ENCODE results near the gene TLL2.
A peak's percentile ranks its signal among the peaks of the same experiment; 100 is the strongest.

TLL2 gene

DNA sequence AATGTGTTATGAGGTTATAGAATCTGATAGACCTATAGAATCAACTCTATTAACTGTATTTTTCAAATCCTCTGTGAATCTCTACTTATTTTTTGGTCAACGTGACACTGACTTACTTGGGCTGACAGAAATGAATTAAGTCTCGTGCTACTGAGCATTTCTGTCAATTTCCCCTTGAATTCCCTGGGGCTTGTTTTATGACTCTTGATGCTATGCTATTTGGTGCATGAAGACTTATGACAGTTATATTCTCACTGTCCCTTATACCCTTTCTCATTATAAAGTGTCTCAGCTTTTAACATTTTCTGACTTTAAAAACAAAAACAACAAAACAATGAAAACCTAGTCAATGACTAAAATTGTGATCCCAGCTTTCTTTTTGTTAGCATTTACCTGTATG, 86.4 kb downstream of the TLL2 start:
- DNase-seq (ENCODE audit: low spot score): no peak

DNA sequence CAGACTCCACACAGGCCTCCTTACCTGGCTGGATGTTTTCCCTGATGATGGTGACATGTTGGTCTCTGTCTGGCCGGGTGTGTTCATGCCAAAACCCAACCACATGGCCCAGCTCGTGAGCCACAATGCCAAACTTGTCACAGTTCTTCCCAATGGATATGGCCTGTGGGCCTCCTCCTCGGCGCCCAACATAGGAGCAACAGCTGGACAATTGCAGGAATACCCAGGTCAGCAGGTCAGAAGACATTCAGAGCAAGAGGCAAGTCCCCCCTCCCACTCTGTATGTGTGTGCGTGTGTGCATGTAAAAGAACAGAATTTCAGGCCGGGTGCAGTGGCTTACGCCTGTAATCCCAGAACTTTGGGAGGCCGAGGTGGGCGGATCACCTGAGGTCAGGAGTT, 91.2 kb downstream of the TLL2 start:
- no peak for DNase-seq (ENCODE audit: low spot score)

DNA sequence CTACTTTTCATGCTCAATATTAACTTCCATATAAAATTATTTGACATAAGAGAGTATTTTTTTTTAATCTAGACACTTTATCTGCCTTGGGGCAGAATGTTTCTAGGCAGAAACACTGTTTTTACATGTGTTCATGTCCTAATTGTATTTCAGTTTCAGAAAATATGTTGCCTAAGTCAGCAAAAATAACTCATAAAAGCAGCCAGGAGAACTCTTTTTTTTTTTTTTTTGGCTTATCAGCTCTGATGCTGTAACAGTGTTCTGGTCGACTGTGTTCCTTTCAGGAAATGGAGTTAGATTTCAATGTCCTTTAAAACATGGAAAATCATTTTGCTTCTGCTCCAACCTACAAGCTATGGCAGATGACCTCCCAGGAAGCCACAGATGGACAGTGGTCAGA, 91.7 kb downstream of the TLL2 start:
- DNase-seq (ENCODE audit: low spot score): no peak

DNA sequence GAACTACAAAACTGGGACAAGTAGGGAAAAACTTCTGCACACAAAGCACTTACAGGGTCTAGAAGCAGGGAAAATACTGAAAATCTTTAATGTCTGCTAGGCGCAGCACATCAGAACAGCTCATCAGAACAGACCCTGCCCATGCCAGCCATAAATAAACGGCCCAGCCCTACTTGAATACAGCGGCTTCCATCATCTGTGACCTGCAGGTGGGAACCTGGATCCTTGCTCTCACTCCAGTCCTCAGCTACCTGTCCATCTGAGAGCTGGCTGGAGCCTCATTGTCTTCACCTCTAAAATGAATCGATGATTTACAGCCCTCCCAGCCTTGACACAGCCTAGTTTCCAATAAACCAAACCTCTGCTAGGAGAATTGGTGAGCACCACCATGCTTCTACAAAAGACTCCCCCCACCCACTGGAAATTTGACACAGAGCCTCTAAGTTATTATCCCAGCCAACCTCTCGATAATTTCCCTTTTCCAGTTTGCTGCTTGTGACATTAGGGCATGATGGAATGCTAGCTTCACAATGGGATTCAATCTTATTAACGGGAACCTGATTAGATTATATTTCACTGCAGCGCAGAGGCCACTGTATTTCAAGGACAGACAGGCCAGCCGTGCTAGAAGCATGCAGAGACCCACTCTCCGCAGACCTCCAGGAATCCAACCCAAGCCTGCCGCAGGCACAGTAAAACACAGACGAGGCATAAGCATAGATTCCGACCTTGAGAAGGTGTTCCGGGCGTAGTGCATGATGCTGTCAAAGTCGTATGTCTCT, 93.3 kb downstream of the TLL2 start:
- peak; percentile 73 for DNase-seq (ENCODE audit: low spot score)

DNA sequence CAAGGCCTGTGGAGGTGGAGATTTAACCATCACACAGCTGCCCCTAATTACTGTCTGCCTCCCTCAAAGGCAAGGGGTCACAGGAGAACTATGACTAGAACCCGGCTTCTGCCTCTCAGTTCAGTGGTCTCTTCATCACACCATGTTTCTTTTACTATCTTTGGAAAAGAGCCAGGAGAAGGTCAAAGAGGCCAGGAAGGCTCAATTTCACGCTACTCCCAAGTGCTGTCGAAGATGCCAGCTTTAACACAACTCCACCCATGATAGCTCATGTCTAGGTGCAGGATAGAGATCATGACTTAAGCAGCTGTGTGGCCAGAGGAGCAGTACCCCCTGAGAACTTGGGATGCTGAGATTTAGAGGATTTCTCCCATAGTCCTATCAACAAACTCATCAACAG, 94.4 kb downstream of the TLL2 start:
- no peak for DNase-seq (ENCODE audit: low spot score)

DNA sequence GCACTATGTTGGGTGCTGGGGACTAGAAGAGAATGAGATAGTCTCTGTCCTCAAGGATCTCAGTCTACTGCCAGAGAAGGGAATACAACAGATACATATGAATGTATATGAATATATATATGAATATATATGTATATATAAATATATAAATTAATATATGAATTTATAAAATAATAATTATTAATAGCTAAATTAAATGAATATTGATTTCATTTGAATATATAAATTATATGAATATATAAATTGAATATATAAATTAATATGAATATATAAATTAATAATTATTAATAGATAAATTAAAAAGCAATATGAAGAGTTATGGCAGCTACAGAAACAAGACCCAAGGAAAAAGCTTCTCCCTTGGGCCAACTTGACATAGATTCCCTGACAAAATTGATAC, 95.1 kb downstream of the TLL2 start:
- DNase-seq (ENCODE audit: low spot score): no peak

DNA sequence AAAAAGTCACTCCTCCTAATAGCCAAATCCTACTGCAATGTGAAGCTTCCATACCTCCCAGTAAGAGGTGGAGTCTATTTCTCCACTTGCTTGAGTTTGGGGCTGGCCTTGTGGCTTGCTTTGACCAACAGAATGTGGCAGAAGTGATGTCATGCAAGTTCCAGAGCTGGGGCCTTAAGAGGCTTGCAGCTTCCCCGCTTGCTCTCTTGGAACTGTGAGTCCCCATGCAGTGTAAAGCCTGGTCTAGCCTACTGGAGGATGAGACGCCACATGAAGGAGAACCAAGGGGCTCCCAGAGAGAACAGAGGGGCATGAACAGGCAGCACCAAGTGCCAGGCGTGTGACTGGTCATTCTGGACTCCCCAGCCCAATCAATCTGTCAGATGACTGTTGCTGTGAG, 96.3 kb downstream of the TLL2 start:
- DNase-seq (ENCODE audit: low spot score): peak; percentile 18

DNA sequence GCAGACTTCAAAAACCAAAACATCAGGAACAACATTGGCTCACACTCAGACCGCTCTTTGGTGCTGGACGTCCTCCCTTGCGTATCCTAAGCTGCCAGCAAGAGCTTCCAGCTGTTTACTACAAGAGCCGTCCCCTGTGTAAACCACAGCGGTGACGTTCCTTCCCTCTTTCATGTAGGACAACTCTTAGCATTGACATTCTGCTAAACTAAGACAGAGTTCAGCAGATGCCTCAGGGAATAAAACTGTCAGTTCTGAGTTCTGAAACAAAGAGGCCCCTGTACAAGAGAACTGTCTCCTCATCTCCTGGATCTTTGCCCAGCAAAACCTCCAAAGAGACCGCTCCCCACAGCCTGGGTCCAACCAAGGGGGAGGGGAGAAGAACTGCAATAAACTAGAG, 97.1 kb downstream of the TLL2 start:
- no peak for DNase-seq (ENCODE audit: low spot score)

DNA sequence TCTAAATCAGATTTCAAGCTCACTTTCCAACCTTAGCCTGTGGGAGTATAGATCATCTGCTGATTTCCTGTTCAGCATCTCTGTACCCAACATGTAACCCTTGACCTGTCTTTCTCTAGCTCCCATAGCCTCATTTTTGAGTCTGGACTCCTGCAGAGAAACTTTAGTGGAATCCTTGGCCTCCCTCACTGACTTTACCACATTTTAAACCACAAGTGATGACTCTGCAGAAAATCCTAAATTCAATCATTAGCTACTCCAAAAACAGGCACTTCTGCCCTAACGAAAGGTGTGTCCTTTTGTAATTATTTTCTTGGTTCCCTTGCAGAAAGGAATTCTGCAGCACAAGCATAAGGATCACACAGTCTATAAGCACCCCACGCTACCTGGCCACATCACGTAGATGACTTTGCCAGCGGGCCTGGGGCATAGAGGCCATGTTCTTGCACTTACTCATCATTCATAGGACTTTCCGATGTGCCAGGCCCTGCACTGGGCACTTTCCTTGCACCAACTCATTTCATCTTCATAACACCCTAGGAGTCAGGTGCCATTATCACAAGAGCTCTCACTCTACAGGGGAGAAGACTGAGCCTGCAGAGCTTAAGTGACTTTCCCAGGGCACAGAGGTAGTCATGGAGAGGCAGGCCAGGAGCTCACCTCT, 97.7 kb downstream of the TLL2 start:
- DNase-seq (ENCODE audit: low spot score): no peak

DNA sequence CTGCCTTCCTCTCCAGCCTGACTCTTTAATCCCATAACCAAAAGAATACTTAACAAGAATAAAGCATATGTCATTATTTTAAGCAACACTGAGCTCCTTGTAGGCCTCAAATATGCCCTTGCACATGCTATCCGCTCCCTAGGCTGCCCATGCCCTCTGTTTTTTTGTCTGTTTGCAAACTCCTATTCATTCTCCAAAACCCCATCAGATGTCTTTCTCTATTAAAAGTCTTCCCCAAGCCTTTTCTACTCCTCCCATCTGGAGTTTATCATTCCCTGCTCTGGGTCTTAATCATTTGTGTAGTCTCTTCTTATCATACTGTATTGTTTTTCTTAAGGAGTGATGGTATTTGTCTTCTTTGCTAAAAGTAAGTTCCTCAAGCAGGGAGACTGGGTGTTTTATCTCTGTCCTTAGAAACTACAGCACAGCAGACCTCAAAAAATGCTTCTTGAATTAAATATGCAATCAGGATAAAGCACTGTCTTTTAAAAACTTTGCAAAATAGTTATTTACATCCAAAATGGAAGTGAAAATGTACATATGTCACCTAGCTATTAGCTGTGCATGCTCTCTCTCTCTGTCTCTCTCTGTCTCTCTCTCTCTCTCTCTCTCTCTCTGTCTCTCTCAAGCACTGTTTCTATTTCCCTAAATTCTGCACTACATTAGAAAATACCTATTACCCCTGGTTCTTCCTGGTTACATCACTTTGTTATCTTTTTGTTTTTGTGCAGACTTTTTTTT, 98.4 kb downstream of the TLL2 start:
- DNase-seq (ENCODE audit: low spot score): no peak

DNA sequence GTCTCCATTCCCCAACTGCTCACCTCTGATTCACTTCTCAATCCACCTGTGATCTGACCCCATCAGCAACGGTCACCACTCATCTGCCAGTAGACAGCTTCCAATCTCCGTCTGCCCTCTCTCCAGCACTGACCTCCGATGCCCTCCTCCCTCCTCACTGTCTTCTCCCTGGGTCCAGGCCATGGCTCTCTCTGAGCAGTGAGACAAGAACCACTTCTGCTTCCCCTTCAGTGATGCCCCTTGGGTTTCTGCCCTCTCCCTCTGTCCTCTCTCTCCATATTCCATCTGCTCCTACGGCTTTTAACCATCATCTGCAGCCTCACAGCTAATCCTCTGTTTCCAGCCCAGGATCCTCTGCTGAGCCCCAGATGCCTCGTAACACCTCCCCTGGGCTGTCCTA, 99.4 kb downstream of the TLL2 start:
- DNase-seq (ENCODE audit: low spot score): no peak

DNA sequence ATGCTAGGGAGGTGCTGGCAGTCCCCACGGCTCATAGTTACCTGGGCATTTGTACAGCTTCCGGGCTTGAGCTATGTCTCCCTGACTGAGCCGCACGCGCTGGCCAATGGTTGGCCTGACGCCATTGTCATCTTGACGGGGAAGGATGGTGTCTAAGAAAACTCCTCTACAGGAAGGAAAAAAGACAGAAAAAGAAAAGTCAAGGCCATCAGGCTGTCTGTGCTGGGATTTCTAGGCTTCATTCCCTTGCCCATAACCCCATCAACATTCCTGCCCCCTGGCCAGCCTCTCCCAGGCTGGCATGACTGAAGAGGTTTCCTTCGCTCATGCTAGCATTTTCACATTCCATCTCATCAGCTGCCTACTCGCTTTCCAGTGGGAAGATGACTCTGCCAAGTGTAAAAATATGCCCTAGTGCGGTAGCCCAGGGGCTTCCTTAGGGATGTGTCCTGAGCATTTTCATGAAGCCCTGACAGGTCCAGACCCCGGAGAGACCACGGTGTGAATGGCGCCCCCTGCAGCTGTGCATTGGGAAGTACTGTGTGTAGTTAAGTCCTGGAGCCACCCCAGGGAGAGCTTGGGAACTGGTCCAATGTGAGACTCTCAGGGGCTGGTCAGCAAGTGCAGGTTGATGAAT, 100.5 kb downstream of the TLL2 start:
- DNase-seq (ENCODE audit: low spot score): no peak

DNA sequence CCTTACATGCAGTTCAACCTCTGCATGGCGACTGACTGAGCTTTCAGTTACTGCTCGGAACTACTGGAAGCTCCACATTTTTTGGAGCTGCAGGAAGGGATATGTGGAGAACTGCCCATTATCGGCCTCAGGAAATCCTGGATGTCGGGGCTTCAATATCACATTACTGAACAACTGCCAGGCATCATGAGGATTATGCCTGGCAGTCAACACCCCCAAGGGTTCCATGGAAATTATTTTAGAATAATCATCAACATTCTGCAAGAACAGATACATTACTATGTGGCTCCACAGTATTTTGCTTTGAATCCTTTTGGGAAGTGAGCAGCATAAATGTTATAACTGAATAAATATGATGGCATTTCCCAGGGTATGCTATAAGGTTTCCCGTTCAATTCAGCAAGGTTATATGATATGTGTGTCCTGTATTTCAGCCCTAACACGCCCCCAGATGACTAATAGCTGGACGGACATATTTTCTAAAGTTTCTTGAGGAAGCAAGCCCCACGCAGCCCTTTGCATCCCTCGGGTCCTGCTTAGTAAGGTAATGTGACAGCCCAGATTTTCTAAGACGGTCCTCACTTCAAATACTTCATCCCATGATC, 101.9 kb downstream of the TLL2 start:
- DNase-seq (ENCODE audit: low spot score): no peak

DNA sequence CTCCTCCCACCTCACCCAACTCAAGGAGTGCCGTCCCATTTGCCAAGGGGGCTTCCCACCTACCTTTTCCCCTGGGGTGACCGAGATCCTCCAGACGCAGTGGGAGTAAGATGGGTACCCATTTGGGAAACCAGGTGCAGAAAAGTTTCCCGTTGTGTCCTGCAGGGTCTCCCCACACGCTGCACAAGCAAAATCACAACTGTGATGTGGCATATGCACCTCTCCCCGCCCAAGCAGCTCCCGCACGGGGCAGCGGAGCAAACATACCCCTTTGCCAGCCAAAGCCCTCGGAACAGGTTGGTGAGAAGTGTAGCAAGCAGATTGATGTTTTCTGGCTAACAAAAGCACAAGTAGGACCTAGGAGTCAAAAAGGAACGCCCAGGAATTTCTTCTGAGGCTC, 103.4 kb downstream of the TLL2 start:
- DNase-seq (ENCODE audit: low spot score): no peak

DNA sequence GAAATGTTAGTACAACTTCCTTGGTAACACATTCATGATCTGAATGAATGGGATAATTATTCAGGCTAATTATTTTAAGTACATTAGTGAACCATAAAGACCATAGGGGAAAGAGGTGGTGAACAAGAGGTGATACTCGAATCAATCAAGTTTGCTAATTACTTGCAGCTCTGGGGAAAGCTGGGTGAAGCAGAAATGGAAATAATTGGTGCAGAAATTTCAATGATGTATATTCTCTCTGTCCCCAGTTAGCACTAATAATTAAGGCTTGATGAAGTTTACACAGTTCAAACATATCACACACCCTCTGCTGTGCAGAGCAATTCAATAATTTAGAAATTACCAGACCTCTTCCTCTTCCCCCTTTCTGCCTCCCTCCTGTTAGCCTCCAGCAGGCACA, 105.5 kb downstream of the TLL2 start:
- no peak for DNase-seq (ENCODE audit: low spot score)

DNA sequence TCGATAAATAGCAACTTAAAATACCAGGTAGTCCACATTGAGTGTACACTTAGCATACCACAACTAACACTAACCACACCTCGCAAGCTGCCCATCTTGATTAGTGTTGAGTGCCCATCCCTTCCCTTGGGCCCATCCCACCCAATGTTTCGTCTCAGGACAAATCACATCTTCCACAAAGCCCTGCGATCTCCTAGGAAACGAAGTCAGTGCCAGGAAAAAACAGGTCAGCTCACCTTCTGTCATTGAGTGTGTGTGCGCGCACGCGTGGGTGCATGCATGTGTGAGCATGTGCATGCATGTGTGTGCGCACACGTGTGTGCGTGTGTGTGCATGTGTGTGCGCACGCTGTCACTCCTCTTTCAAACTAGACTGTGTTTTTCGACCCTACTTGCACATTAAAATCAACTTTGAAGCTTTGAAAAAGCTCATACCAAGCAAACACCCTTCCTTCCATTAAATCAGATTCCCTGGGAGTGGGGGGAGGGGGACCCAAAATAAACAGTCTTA, 106.1 kb downstream of the TLL2 start:
- no peak for DNase-seq (ENCODE audit: low spot score)

DNA sequence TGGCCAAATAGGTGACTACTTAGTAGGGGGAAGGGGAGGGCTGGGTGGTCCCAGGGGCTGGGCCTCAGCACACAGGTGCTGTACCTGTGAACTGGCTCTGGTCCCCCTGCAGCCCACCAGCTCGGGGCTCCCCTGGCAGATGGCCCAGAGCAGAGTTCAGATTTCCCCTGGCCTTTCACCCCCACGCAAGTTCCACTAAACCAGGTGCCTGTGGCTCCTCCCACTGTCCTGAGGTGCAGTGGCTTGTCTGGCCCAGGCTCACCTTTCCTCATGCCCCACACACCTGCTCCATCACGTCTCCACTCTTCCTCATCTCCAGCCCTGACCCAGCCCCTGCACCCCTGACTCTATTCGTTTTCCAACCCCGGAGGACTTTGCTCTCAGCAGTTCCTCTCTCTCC, 107.6 kb downstream of the TLL2 start:
- no peak for DNase-seq (ENCODE audit: low spot score)

DNA sequence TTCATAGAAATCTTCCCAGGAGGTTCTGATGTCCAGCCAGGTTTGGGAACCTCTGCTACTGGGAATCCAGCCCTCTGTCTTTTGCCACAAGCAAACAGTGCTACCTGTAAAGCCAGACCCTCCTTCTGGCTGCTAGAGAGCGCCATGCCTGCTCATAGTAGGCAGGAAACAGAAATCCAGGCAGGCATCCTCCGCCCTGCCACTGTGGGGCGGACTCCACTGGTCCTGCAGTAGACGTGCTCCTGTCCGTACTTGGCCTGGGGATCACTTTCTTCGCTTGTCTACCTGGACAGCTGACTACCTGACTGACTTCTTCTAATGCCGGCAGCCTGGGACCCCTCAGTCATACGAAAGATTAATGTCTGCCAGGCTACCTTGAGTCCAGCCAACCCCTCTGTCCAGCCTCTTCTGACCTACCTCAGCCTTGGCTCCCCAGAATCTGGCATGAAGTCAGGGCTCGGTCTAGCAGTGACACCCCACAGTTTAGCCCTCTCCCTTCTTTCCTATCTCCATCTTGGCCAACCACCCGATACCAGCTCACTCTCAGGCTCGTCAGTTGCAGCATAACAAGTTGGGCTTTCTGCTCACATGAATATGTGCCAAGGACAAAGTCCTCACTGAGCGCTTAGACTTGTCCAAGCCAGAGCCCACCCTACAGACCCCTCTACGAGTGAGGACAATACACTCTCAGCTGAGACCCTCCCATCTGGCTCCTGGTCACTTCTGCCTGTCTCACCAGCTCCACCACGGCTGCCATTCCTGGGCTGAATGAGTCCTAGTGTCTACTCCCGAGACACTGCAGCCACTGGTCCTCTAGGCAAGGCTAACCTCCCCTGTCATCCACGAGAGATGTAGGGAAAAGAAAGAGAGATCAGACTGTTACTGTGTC, 111.1 kb downstream of the TLL2 start:
- DNase-seq (ENCODE audit: low spot score): no peak

DNA sequence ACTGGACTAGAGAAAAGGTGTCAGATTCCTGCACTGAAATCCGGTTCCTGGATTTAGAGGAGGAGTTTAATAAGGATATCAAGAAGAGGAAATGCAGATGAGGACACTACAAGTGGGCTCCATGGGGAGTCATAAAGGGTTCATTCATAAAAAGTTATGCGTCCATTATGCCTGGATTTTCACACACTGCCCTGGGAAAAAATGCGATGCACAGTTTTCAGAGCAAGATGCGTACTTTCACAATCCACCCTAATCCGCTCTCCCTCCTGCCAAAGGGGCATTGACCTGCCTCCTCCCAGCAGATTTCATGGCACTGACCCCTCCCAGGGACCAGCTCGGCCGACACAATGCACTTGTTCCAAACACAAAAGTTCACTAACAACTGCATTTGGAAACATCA, 112.7 kb downstream of the TLL2 start:
- no peak for DNase-seq (ENCODE audit: low spot score)

DNA sequence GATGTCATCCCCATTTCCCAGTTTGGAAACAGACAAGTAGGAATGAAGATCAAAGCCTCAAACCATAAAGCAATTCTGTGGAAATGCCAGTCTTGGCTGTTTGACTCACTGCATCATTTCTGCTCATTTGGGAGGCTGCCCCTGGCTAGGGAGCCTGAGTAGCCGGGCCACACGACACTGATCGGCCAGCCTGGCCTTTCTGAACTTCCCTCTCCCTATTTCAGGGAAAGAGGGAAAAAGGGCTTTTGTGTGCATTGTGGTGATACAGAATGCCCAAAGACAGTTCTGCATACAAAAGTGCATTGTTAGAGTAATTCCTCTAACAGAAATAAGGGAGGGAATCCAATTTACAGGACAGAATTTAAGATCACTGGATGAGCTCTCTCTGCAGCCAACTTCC, 113.3 kb downstream of the TLL2 start:
- no peak for DNase-seq (ENCODE audit: low spot score)

DNA sequence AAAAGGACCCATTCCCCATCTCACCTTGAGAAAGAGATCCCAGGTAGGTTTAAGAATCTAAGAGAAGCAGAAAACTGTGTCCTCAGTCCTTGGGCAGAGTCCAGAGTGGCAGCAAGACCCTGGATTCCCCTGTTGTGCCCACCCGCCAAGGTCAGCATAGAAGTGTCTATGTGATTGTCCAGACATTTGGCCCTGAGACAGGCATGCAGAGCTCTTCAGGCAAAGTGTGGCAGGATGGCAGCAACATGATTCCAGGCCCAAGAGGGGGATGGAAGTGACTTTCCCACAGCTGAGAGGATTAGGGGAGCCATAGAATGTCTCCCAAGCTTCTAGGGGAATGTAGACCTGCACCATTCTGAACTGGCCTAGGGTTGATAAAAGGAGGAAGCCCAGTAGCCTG, 115.8 kb downstream of the TLL2 start:
- DNase-seq (ENCODE audit: low spot score): no peak
